HepG2 (cell line): ENCODE results near the gene PLXNA4. TPM values are rescaled to one million over a fixed set of nuclear protein-coding genes. Genes with fewer than 3 reads are reported as not detected.

Experiments
- ATAC-seq: fragments of 200-7000 bp; cut with Tn5 transposase; 3 replicates; pipeline ENCODE4 v1.9.1; 2020; ENCODE audit warnings: mild to moderate bottlenecking, moderate library complexity
- BruUV-seq: library from RNA; stranded (reverse); fragments of 400-500 nt; replicated peaks from 2 replicates; lab custom pipeline; 2021; lab: Mats Ljungman, UMichigan
- CTCF ChIA-PET: fragments of 300-600 bp; formaldehyde crosslinking; extraction: SDS; loops from one replicate; lab custom pipeline; 2021; ENCODE audit warnings: low total read pairs, inconsistent platforms, low intra/inter-chr PET ratio; lab: Yijun Ruan, JAX
- POLR2A ChIA-PET: fragments of 350-600 bp; sonication (Branson Sonifier 250); formaldehyde crosslinking; loops from one replicate; lab custom pipeline; 2020; ENCODE audit warnings: antibody characterized with exemption, inconsistent platforms; lab: Yijun Ruan, JAX
- DNase-seq: peaks from one replicate; pipeline ENCODE4 v3.0.0-alpha.2; 2015; ENCODE audit warnings: low spot score
- FAIRE-seq: peaks from 3 replicates; lab custom pipeline; 2011; peaks lifted over from hg19 to GRCh38; lab: Jason Lieb, UNC
- H2AFZ ChIP-seq: one replicate; pipeline ENCODE4 v1.6.1; 2011; ENCODE audit warnings: low read length, inconsistent platforms
- H3K27ac ChIP-seq: fragments of 300-600 bp; 3 replicates; pipeline ENCODE4 v1.8.0; 2011; ENCODE audit warnings: mixed run types, mild to moderate bottlenecking, mixed read lengths, low read length, inconsistent platforms; ENCODE audit not compliant: insufficient read depth; ENCODE audit errors: extremely low read length
- H3K27me3 ChIP-seq, 2 experiments: fragments of 200-600 bp in 1 of 2; 2 replicates in 1 of 2; 3 replicates in 1 of 2; pipeline versions ENCODE4 v1.6.0 to v1.8.0; 2011; ENCODE audit warnings: low read length in 2 of 2, mild to moderate bottlenecking in 2 of 2, moderate library complexity in 2 of 2, inconsistent platforms in 1 of 2; ENCODE audit not compliant: insufficient read depth in 2 of 2, control insufficient read depth in 1 of 2
- H3K36me3 ChIP-seq, 2 experiments: fragments of 200-600 bp in 1 of 2; replicated peaks in 1 of 2; 2 replicates in 1 of 2; 3 replicates in 1 of 2; pipeline versions ENCODE4 v1.5.1 to v1.8.0; 2011; ENCODE audit warnings: low read length in 2 of 2, inconsistent platforms in 1 of 2; ENCODE audit not compliant: insufficient read depth in 2 of 2, control insufficient read depth in 1 of 2
- H3K4me1 ChIP-seq: 2 replicates; pipeline ENCODE4 v1.5.1; 2012; ENCODE audit warnings: low read length, inconsistent platforms; ENCODE audit not compliant: insufficient read depth
- H3K4me2 ChIP-seq: 2 replicates; pipeline ENCODE4 v1.6.0; 2011; ENCODE audit warnings: low read depth, low read length, inconsistent platforms
- H3K4me3 ChIP-seq, 3 experiments: fragments of 200-600 bp in 1 of 3; sonication (generic), shearing (Covaris generic) in 1 of 3; replicated peaks in 1 of 3; 2 replicates each; pipeline ENCODE4 v1.5.1; 2011 to 2016; ENCODE audit warnings: low read length in 3 of 3, inconsistent platforms in 2 of 3, low read depth in 2 of 3, mild to moderate bottlenecking in 2 of 3, control low read depth in 1 of 3, mixed read lengths in 1 of 3; ENCODE audit not compliant: insufficient read depth in 1 of 3
- H3K79me2 ChIP-seq: one replicate; pipeline ENCODE4 v1.6.1; 2011; ENCODE audit warnings: low read length, inconsistent platforms; ENCODE audit not compliant: insufficient read depth
- H3K9ac ChIP-seq: 2 replicates; pipeline ENCODE4 v1.6.0; 2011; ENCODE audit warnings: mild to moderate bottlenecking, low read depth, low read length, inconsistent platforms; ENCODE audit not compliant: insufficient read depth
- H3K9me3 ChIP-seq: 2 replicates; pipeline ENCODE4 v1.5.1; 2012; ENCODE audit warnings: mild to moderate bottlenecking, low read length
- H4K20me1 ChIP-seq: 2 replicates; pipeline ENCODE4 v1.6.0; 2011; ENCODE audit warnings: inconsistent platforms, mild to moderate bottlenecking, low read length, moderate library complexity; ENCODE audit not compliant: insufficient read depth
- FOXA3 ChIP-seq: IDR thresholded peaks from 2 replicates; pipeline ENCODE4 v1.6.1; 2016; ENCODE audit warnings: missing genetic modification reagents, missing compliant biosample characterization
- IKZF4 ChIP-seq: sonication (generic); formaldehyde crosslinking; IDR thresholded peaks from 2 replicates; pipeline ENCODE4 v1.5.1; 2020; ENCODE audit warnings: borderline replicate concordance, mild to moderate bottlenecking, low read depth, missing genetic modification reagents; ENCODE audit errors: not compliant biosample characterization
- NFE2 ChIP-seq: sonication (generic); formaldehyde crosslinking; IDR thresholded peaks from 2 replicates; pipeline ENCODE4 v1.4.0; 2020; ENCODE audit warnings: missing genetic modification reagents
- PCBP2 ChIP-seq: fragments of 200-400 bp; formaldehyde crosslinking; optimal IDR thresholded peaks from 2 replicates; pipeline ENCODE3; 2018; ENCODE audit warnings: low read length, low read depth; ENCODE audit not compliant: poor library complexity, severe bottlenecking
- SSRP1 ChIP-seq: IDR thresholded peaks from 2 replicates; pipeline ENCODE4 v1.6.1; 2016; ENCODE audit warnings: control low read depth
- XRCC5 ChIP-seq: fragments of 200-400 bp; formaldehyde crosslinking; optimal IDR thresholded peaks from 2 replicates; pipeline ENCODE3; 2017; ENCODE audit warnings: mild to moderate bottlenecking, low read length
- ZBED4 ChIP-seq: sonication (generic); formaldehyde crosslinking; IDR thresholded peaks from 2 replicates; pipeline ENCODE4 v1.4.0; 2020; ENCODE audit warnings: missing genetic modification reagents, borderline replicate concordance
- ZBTB44 ChIP-seq: sonication (generic); formaldehyde crosslinking; IDR thresholded peaks from 2 replicates; pipeline ENCODE4 v1.4.0; 2020; ENCODE audit warnings: missing genetic modification reagents
- ZNF260 ChIP-seq: sonication (generic); formaldehyde crosslinking; IDR thresholded peaks from 2 replicates; pipeline ENCODE4 v1.4.0; 2020; ENCODE audit warnings: missing genetic modification reagents, low read depth, mild to moderate bottlenecking, borderline replicate concordance
- ZNF546 ChIP-seq: sonication (generic); formaldehyde crosslinking; conservative IDR thresholded peaks from 2 replicates; pipeline ENCODE4 v1.8.1; 2023; ENCODE audit warnings: mild to moderate bottlenecking, missing genetic modification reagents
- ZNF576 ChIP-seq: sonication (generic); formaldehyde crosslinking; IDR thresholded peaks from 2 replicates; pipeline ENCODE4 v1.4.0; 2020; ENCODE audit warnings: mild to moderate bottlenecking, missing genetic modification reagents
- ZNF724P ChIP-seq: sonication (generic); formaldehyde crosslinking; IDR thresholded peaks from 2 replicates; pipeline ENCODE4 v1.8.0; 2022; ENCODE audit warnings: missing genetic modification reagents, borderline replicate concordance
- WGBS: methylation state at CpG from one replicate; pipeline ENCODE4 v1.1.6; 2017; ENCODE audit warnings: low lambda C conversion rate; 5-methylcytosine and 5-hydroxymethylcytosine counted together
- in situ Hi-C: cut with HindIII; loops from 2 replicates; pipeline ENCODE4 v1.10.0; 2017; ENCODE audit warnings: low pct_unique_long_range_greater_than_20kb; ENCODE audit not compliant: extremely low pct_ligation_motif_present
- intact Hi-C: fragments of 100-400 bp; cut with micrococcal nuclease; formaldehyde crosslinking; loops from one replicate; pipeline ENCODE4 v1.10.0; 2022; ENCODE audit not compliant: unreplicated experiment
- polyA plus RNA-seq, 8 experiments: library from polyadenylated mRNA; depleted of rRNA in 3 of 8; stranded (reverse) in 7 of 8; unstranded in 1 of 8; fragments of >200 nt; fragmentation: Illumina TruSeq in 4 of 8; extraction: Trizol in 4 of 8; gene quantifications; 2 replicates each; pipeline versions ENCODE4 v1.2.1 to v1.2.3, GENCODE V29; 2011 to 2016; ENCODE audit warnings: low read depth in 4 of 8, missing spikeins in 1 of 8, mixed read lengths in 1 of 8; ENCODE audit not compliant: insufficient read depth in 1 of 8
- total RNA-seq, 5 experiments: library from RNA; depleted of rRNA; stranded (reverse); fragments of >200 nt; fragmentation: Illumina TruSeq; extraction: Trizol; gene quantifications; 2 replicates each; pipeline ENCODE4 v1.2.3, GENCODE V29; 2016; ENCODE audit warnings: low read depth in 1 of 5

PLXNA4 gene
- total and polyA plus RNA-seq, 2 of the 13 experiments (the other 11 are each of a cell fraction or from before 2014, with no cell fraction given) = 0.01 to 0.04 TPM

GRCh38 chr7:132333301-132333700 lies 243.0 kb downstream of the PLXNA4 start (continued):
- TF ChIP-seq XRCC5 = no peak
- no peak for TF ChIP-seq ZNF724P
- no peak for TF ChIP-seq ZNF546 (CRISPR knock-in tag)
- TF ChIP-seq SSRP1 (CRISPR knock-in tag) = no peak
- no peak for TF ChIP-seq FOXA3 (CRISPR knock-in tag)
- TF ChIP-seq, all 625 proteins: peak for 0

- TF ChIP-seq ZBED4 (CRISPR knock-in tag) (no peak), PCBP2 (no peak), IKZF4 (CRISPR knock-in tag) (no peak), ZNF260 (CRISPR knock-in tag) (no peak), ZNF576 (no peak), NFE2 (CRISPR knock-in tag) (no peak), ZBTB44 (CRISPR knock-in tag) (no peak)
- in situ Hi-C loops (loop anchor here (5.0 kb wide), 1 partner anchor 244 kb away; no protein-coding TSS in a partner anchor), intact Hi-C loops (no loop called here)
- no peak overlapping the region for H2AFZ ChIP-seq
- FAIRE-seq (no peak), ATAC-seq (no peak), DNase-seq (no peak)
- no peak overlapping the region for H3K27ac ChIP-seq
- POLR2A ChIA-PET = no interaction called here
- peaks cover 1 to 31% of the 10 kb centered on the region in 2 experiments; a peak in 3 of 5 replicates for H3K27me3 ChIP-seq
- H3K4me2 ChIP-seq = no peak overlapping the region
- no peaks in the 10 kb centered on the region for H3K36me3 ChIP-seq
- H3K9me3 ChIP-seq = no peaks in the 10 kb centered on the region
- H3K9ac ChIP-seq = no peak overlapping the region
- H3K79me2 ChIP-seq = no peaks in the 10 kb centered on the region
- CTCF ChIA-PET = no interaction called here
- no TSS peak for BruUV-seq
- H4K20me1 ChIP-seq = no peaks in the 10 kb centered on the region
- no peak overlapping the region for H3K4me3 ChIP-seq
- no peaks in the 10 kb centered on the region for H3K4me1 ChIP-seq
- 0% methylated on average over 4 of the region's 5 CpGs for WGBS
Measured at GRCh38 chr7:132328760-132329159, 247.5 kb downstream of the PLXNA4 start.
